Muscle layer of duodenum (tissue), 2 donors: Measurements from ENCODE around the gene SETBP1.
A peak's percentile ranks its signal among the peaks of the same experiment; 100 is the strongest.

Experiments used
- H3K27ac ChIP-seq: one replicate; pipeline ENCODE4 v1.7.0; 2013; ENCODE audit warnings: mild to moderate bottlenecking, low read length
- H3K27me3 ChIP-seq: one replicate; pipeline ENCODE4 v1.7.0; 2013; ENCODE audit warnings: low read depth, mild to moderate bottlenecking, control low read depth, low read length
- H3K36me3 ChIP-seq, 2 donors: one replicate each; pipeline ENCODE4 v1.7.0; 2013; ENCODE audit warnings: low read length in 2 of 2, control low read depth in 1 of 2, mild to moderate bottlenecking in 1 of 2; ENCODE audit not compliant: insufficient read depth in 2 of 2, control insufficient read depth in 1 of 2
- H3K4me1 ChIP-seq, 2 donors: one replicate each; pipeline ENCODE4 v1.7.0; 2013; ENCODE audit warnings: low read length in 2 of 2, mild to moderate bottlenecking in 2 of 2, control low read depth in 1 of 2, moderate library complexity in 1 of 2; ENCODE audit not compliant: insufficient read depth in 2 of 2, control insufficient read depth in 1 of 2
- H3K4me3 ChIP-seq, 2 donors: one replicate each; pipeline ENCODE4 v1.7.0; 2013; ENCODE audit warnings: low read length in 2 of 2, low read depth in 1 of 2, mild to moderate bottlenecking in 1 of 2
- H3K9me3 ChIP-seq, 2 donors: one replicate each; pipeline ENCODE4 v1.7.0; 2013; ENCODE audit warnings: low read length in 2 of 2, control low read depth in 1 of 2, mild to moderate bottlenecking in 1 of 2; ENCODE audit not compliant: control insufficient read depth in 1 of 2
- donor health status: healthy.

The SETBP1 gene

DNA sequence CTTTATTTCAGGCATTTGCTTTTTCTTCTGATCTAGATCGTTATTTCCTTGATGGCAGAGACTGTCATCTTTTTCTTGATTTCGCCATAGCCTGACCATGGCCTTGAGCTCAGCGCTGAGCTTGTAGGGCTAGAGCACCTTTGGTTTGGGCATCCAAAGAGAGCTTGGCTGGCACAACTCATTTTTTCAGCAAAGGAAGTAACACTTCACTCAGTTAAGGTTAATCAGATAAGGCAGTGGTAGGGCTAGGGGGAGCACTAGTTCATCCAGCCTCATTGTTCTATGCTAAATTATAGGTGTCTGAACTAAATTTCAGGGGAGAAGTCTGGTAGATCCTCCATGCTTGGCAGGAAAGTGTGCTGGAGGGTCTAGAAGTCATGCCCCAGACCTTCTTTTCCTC, 125.0 kb downstream of the SETBP1 start:
- Histone ChIP-seq H3K4me1 (peaks cover 0 to 14% of the 10 kb centered on the region in 2 donors), H3K27ac (peak overlapping the region; percentile 52), H3K27me3 (no peaks in the 10 kb centered on the region), H3K4me3 (no peak overlapping the region), H3K9me3 (no peaks in the 10 kb centered on the region), H3K36me3 (no peaks in the 10 kb centered on the region)

DNA sequence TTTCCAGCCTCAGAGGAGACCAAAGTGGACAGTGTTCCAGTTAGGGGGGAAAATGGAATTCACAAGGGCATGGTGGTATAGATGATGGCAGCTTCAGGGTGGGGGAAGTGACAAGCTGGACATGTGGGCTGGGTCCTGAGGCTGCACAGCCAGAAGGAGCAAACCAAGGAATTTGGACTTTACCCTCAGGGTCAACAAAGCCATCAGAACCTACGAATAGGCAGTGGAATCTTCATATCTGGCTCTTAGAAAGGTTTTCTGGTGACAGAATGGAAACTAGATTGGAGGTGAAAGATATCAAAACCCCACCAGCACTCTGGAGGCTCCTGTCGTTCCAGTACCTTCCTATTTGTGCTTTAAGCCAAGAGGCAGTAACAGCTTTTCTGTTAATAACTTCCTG, 127.1 kb downstream of the SETBP1 start:
- peaks cover 0 to 3% of the 10 kb centered on the region in 2 donors for H3K36me3 ChIP-seq
- no peak overlapping the region for H3K4me3 ChIP-seq
- H3K27ac ChIP-seq, result no peak overlapping the region
- H3K9me3 ChIP-seq, result no peaks in the 10 kb centered on the region
- peaks cover 4 to 11% of the 10 kb centered on the region in 2 donors for H3K4me1 ChIP-seq
- no peaks in the 10 kb centered on the region for H3K27me3 ChIP-seq

GRCh38 chr18:44811572-44812125, 131.0 kb downstream of the SETBP1 start:
- no peaks in the 10 kb centered on the region for H3K9me3 ChIP-seq
- peaks cover 0 to 3% of the 10 kb centered on the region in 2 donors for H3K36me3 ChIP-seq
- H3K4me1 ChIP-seq, result peaks cover 0 to 11% of the 10 kb centered on the region in 2 donors
- no peak overlapping the region for H3K4me3 ChIP-seq
- no peak overlapping the region for H3K27ac ChIP-seq
- H3K27me3 ChIP-seq, result no peaks in the 10 kb centered on the region

DNA sequence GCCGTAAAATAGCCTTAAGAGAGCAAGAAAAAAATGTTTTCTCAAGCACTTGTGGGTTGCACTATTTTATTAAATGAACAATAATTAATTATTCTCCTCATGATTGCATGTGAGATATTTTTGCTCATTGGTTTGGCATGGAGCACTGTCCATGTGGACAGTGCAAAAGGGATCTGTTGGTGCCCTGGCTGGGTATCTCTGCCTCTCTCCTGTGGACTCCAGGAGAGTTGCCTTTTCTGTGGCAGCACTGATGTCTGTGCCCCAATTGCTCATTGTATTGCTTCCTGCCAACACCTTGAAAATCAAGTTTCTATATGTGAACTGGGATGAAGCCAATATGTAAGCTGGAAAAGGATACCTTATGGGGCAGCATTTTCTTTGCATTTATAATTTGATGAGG, 131.7 kb downstream of the SETBP1 start:
- Histone ChIP-seq H3K4me3 (no peak overlapping the region), H3K4me1 (peaks cover 0 to 11% of the 10 kb centered on the region in 2 donors), H3K36me3 (peaks cover 0 to 3% of the 10 kb centered on the region in 2 donors), H3K27ac (no peak overlapping the region), H3K27me3 (no peaks in the 10 kb centered on the region), H3K9me3 (no peaks in the 10 kb centered on the region)

DNA sequence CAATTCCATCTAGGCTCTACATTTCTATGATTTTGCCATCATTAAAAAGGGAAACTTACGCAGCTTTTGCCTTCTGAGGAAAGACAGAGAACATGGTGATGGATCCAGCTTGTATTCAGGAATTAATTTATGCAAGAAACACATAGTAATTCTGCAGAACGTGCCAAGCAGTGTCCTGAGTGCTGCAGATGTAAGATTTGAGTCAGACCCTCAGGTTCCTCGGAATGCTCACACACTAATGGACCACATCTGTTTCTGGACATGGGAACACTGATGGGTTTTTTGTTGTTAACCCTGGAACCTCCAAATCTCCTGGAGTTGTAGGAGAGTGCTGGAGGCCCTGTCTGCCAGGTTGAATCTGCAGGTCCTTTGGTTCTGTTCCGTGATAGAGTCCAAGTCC, 132.9 kb downstream of the SETBP1 start:
- Histone ChIP-seq H3K9me3 (no peaks in the 10 kb centered on the region), H3K4me3 (no peak overlapping the region), H3K4me1 (peaks cover 0 to 11% of the 10 kb centered on the region in 2 donors), H3K27me3 (no peaks in the 10 kb centered on the region), H3K36me3 (peaks cover 0 to 3% of the 10 kb centered on the region in 2 donors), H3K27ac (no peak overlapping the region)

DNA sequence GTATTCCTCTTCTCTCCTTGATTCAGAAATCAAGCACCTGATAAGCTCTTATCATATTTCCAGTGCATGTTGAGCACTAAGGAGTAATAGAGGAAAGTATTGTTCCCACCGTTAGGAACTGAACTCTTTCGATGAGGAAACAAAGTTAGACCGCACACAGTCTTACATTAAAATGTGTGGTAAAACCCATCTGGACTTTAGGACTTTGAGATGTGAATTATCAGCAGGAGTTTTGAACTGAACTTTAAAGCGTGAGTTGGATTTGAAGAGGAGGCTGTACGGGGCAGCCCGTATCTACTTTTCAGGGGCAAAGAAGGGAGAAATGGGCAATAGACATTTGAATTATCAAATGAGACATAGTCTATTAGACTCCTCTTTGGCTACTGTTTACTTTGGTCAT, 134.4 kb downstream of the SETBP1 start:
- no peaks in the 10 kb centered on the region for H3K27me3 ChIP-seq
- no peak overlapping the region for H3K4me3 ChIP-seq
- no peak overlapping the region for H3K27ac ChIP-seq
- H3K36me3 ChIP-seq, result peaks cover 0 to 3% of the 10 kb centered on the region in 2 donors
- H3K9me3 ChIP-seq, result no peaks in the 10 kb centered on the region
- H3K4me1 ChIP-seq, result peaks cover 0 to 11% of the 10 kb centered on the region in 2 donors

GRCh38 chr18:44816050-44816449, 135.4 kb downstream of the SETBP1 start:
- H3K36me3 ChIP-seq, result peaks cover 0 to 3% of the 10 kb centered on the region in 2 donors
- H3K27ac ChIP-seq, result no peak overlapping the region
- no peaks in the 10 kb centered on the region for H3K27me3 ChIP-seq
- no peak overlapping the region for H3K4me3 ChIP-seq
- peaks cover 0 to 11% of the 10 kb centered on the region in 2 donors for H3K4me1 ChIP-seq
- no peaks in the 10 kb centered on the region for H3K9me3 ChIP-seq

DNA sequence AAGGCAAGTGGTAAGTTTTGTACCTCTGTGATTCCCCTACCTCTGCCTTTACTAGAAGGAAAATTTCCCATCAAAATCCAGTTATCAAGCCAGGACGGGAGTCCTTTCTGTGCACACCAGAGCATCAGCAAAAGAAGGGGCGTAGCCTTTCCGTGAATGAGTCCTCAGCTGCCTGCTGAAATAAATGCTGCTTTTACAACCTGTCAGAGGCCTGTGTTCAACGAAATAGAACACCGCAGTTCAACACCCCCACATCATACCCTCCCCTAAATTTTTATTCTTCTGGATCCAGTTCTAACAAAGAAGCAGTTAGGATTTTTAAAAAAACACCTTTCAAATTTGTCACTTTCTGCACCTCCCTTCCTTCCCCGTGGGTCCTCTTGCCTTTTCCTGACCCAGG, 135.8 kb downstream of the SETBP1 start:
- no peaks in the 10 kb centered on the region for H3K9me3 ChIP-seq
- H3K4me3 ChIP-seq, result no peak overlapping the region
- H3K4me1 ChIP-seq, result peaks cover 0 to 11% of the 10 kb centered on the region in 2 donors
- H3K27ac ChIP-seq, result no peak overlapping the region
- no peaks in the 10 kb centered on the region for H3K27me3 ChIP-seq
- no peaks in the 10 kb centered on the region for H3K36me3 ChIP-seq

GRCh38 chr18:44817831-44818473, 137.3 kb downstream of the SETBP1 start:
- Histone ChIP-seq H3K27ac (no peak overlapping the region), H3K4me3 (no peak overlapping the region), H3K36me3 (no peaks in the 10 kb centered on the region), H3K9me3 (no peaks in the 10 kb centered on the region), H3K4me1 (no peaks in the 10 kb centered on the region), H3K27me3 (no peaks in the 10 kb centered on the region)

DNA sequence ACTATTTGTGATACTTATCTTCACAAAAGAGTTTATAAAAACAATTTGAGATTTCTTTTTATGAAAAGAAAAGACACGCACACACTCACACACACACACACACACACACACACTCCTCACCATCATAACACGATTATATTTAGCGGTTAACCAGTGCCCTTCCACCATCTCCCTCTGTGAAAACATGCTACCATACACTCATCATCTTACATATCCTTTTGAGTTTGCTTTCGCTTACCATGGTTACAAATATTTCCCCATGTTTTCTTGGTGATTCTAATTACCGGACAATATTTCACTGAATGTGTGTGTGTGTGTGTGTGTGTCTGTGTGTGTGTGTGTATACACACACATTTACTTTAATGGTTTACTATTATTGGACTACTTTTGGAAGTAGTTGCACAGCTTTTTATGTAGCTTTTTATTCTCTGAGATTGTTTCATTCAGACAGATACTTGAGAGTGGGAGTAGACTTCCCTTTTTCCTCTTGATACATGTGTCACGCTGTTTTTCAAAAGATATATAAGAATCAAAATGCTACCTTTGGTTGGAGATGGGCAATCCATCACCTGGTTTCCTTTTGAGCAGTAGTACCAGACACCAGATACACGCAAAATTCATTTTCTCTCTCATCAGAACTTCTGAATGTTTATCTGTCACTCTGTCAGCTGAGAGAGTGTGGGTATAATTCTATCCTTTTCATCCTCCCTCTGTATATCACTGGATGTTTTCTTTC, 138.1 kb downstream of the SETBP1 start:
- Histone ChIP-seq H3K9me3 (no peaks in the 10 kb centered on the region), H3K27ac (no peak overlapping the region), H3K27me3 (no peaks in the 10 kb centered on the region)

DNA sequence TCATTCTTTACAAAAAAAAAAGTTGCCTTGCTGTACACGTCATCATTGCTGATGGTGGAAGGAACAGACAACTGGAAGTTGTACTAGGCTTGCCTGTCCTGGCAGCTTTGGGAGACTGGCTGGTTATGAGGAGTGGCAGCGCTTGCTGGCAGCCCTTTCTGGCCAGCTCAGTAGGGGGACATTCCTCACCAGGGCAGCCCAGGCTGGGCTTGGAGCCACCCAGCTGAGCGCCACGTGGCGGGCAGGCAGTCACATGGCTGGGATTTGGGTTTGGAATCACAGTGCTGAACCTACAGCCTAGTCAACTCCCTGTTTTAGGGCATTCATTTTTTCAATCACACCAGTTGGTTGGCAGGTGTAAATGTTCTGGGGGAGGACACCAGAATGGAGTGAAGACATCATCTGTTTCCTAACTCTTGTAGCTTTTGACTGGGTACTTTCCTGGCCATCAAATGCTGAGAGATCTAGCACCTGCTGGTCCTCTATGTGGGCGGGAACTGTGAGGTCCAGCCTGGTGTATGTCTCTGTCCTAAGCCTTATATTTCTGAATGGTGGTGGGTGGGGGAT, 139.3 kb downstream of the SETBP1 start:
- H3K27ac ChIP-seq, result no peak overlapping the region
- H3K4me3 ChIP-seq, result no peak overlapping the region
- peaks cover 7 to 11% of the 10 kb centered on the region in 2 donors for H3K4me1 ChIP-seq
- H3K36me3 ChIP-seq, result no peaks in the 10 kb centered on the region
- H3K27me3 ChIP-seq, result no peaks in the 10 kb centered on the region
- H3K9me3 ChIP-seq, result no peaks in the 10 kb centered on the region

More for the DNA sequence above, 138.1 kb downstream of the SETBP1 start:
- H3K4me3 ChIP-seq, result no peak overlapping the region
- H3K4me1 ChIP-seq, result peaks cover 5 to 6% of the 10 kb centered on the region in 2 donors
- no peaks in the 10 kb centered on the region for H3K36me3 ChIP-seq
